OCI-LY7 (cell line): Measurements from ENCODE around the gene PAX7.

Experiments
- EZH2phosphoT487 ChIP-seq: fragments of 200-600 bp; sonication (generic); IDR thresholded peaks from 2 replicates; pipeline ENCODE4 v1.6.1; 2018; ENCODE audit warnings: low read depth, borderline replicate concordance, mild to moderate bottlenecking, mixed run types, antibody characterized with exemption, low read length, moderate library complexity, mixed read lengths
- TF ChIP-seq, protein P1 (sequence below): fragments of 200-600 bp; sonication (generic); conservative IDR thresholded peaks from 2 replicates; pipeline ENCODE4 v1.5.1; 2014; ENCODE audit warnings: mild to moderate bottlenecking, antibody characterized with exemption, low read length, moderate library complexity, mixed read lengths

- TF ChIP-seq, protein P1, sequence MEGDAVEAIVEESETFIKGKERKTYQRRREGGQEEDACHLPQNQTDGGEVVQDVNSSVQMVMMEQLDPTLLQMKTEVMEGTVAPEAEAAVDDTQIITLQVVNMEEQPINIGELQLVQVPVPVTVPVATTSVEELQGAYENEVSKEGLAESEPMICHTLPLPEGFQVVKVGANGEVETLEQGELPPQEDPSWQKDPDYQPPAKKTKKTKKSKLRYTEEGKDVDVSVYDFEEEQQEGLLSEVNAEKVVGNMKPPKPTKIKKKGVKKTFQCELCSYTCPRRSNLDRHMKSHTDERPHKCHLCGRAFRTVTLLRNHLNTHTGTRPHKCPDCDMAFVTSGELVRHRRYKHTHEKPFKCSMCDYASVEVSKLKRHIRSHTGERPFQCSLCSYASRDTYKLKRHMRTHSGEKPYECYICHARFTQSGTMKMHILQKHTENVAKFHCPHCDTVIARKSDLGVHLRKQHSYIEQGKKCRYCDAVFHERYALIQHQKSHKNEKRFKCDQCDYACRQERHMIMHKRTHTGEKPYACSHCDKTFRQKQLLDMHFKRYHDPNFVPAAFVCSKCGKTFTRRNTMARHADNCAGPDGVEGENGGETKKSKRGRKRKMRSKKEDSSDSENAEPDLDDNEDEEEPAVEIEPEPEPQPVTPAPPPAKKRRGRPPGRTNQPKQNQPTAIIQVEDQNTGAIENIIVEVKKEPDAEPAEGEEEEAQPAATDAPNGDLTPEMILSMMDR: no peak
- no peak for TF ChIP-seq EZH2phosphoT487
Observed at GRCh38 chr1:18682375-18682774, 51.7 kb downstream of the PAX7 start.
